Stomach (tissue), 4 donors: ENCODE data around the gene STXBP6.

Experiments
- CTCF ChIP-seq, 7 experiments: fragments of 450-650 bp in 4 of 7; fragments of 200-600 bp in 3 of 7; sonication (generic) in 3 of 7; IDR thresholded peaks; one replicate each; pipeline ENCODE4 v1.5.1; 2016 to 2019; ENCODE audit warnings: antibody characterized with exemption in 7 of 7, control low read depth in 2 of 7, mild to moderate bottlenecking in 1 of 7
- EP300 ChIP-seq: sonication (generic); formaldehyde crosslinking; IDR thresholded peaks from one replicate; pipeline ENCODE4 v1.6.1; 2017; ENCODE audit warnings: antibody characterized with exemption
- POLR2A ChIP-seq, 4 donors: fragments of 450-650 bp; IDR thresholded peaks; one replicate each; pipeline ENCODE4 v1.6.1; 2016; ENCODE audit warnings: antibody characterized with exemption in 4 of 4, control low read depth in 2 of 4, mild to moderate bottlenecking in 1 of 4, moderate library complexity in 1 of 4
- POLR2AphosphoS5 ChIP-seq, 3 donors: sonication (generic); formaldehyde crosslinking; IDR thresholded peaks; one replicate each; pipeline ENCODE4 v1.6.1; 2016; ENCODE audit warnings: antibody characterized with exemption in 3 of 3

- TF ChIP-seq CTCF (IDR thresholded peaks at IDR 0.05) (no peak), EP300 (no peak), POLR2AphosphoS5 (IDR thresholded peaks at IDR 0.05) (no peak), POLR2A (IDR thresholded peaks at IDR 0.05) (no peak)
Measured at GRCh38 chr14:24954037-24954699, 95.8 kb downstream of the STXBP6 start.
